Uterus (tissue), 4 donors: ENCODE data around the gene GTF2F2. TPM values are rescaled to one million over a fixed set of nuclear protein-coding genes. Genes with fewer than 3 reads are reported as not detected.

Experiments
- DNase-seq, 2 donors: peaks; one replicate each; pipeline ENCODE4 v3.0.0-alpha.2; 2019 to 2020
- H3K27ac ChIP-seq, 2 donors: fragments of 200-600 bp; sonication (generic); 1 replicate in 1 of 2; 2 replicates in 1 of 2; pipeline ENCODE4 v1.5.1; 2016 to 2018
- H3K27me3 ChIP-seq, 2 donors: fragments of 200-600 bp; sonication (generic); one replicate each; pipeline ENCODE4 v1.5.1; 2018 to 2019; ENCODE audit warnings: control low read depth in 1 of 2
- H3K36me3 ChIP-seq, 2 donors: fragments of 200-600 bp; sonication (generic); one replicate each; pipeline ENCODE4 v1.5.1; 2019; ENCODE audit warnings: control low read depth in 1 of 2
- H3K4me1 ChIP-seq, 2 donors: fragments of 200-600 bp; sonication (generic); one replicate each; pipeline ENCODE4 v1.5.1; 2018 to 2019; ENCODE audit warnings: control low read depth in 1 of 2
- H3K4me3 ChIP-seq, 2 donors: fragments of 200-600 bp; sonication (generic); 1 replicate in 1 of 2; 2 replicates in 1 of 2; pipeline ENCODE4 v1.5.1; 2018 to 2019; ENCODE audit warnings: mild to moderate bottlenecking in 1 of 2
- H3K9me3 ChIP-seq, 2 donors: fragments of 200-600 bp; sonication (generic); one replicate each; pipeline ENCODE4 v1.5.1; 2019; ENCODE audit warnings: control low read depth in 1 of 2
- CTCF ChIP-seq, 4 experiments: fragments of 200-600 bp in 2 of 4; fragments of 450-650 bp in 2 of 4; sonication (generic) in 2 of 4; IDR thresholded peaks; one replicate each; pipeline ENCODE4 v1.5.1; 2016 to 2019; ENCODE audit warnings: antibody characterized with exemption in 4 of 4, mild to moderate bottlenecking in 2 of 4, moderate library complexity in 1 of 4
- POLR2A ChIP-seq, 2 donors: fragments of 450-650 bp; IDR thresholded peaks; one replicate each; pipeline ENCODE4 v1.6.1; 2016; ENCODE audit warnings: antibody characterized with exemption in 2 of 2, mild to moderate bottlenecking in 1 of 2, moderate library complexity in 1 of 2
- intact Hi-C: fragments of 100-400 bp; cut with DNase I; formaldehyde crosslinking; loops from one replicate; pipeline ENCODE4 v1.15.1; 2023; ENCODE audit warnings: low total_unique reads
- total RNA-seq, 4 donors: library from RNA; depleted of rRNA in 3 of 4; stranded (reverse); fragments of >200 nt in 3 of 4; gene quantifications; one replicate each; pipeline versions ENCODE4 v1.1.0 to v1.2.4, GENCODE V29; 2014 to 2023
- donor health status: DM: yes; HTN: yes; CAD: no.

Gene GTF2F2
- total RNA-seq, 4 donors from 2014 or later: 6.2 to 35.1 (median 20.9) TPM

- no peaks in the 10 kb centered on the region for H3K27me3 ChIP-seq
- no peak for TF ChIP-seq POLR2A (IDR thresholded peaks at IDR 0.05)
- TF ChIP-seq CTCF (IDR thresholded peaks at IDR 0.05): no peak
- no peaks in the 10 kb centered on the region for H3K36me3 ChIP-seq
- intact Hi-C loops: no loop called here
- H3K4me1 ChIP-seq: no peaks in the 10 kb centered on the region
- DNase-seq: no peak
- no peak overlapping the region for H3K4me3 ChIP-seq
- H3K27ac ChIP-seq: no peak overlapping the region
- H3K9me3 ChIP-seq: no peaks in the 10 kb centered on the region
These were observed 98.4 kb downstream of the GTF2F2 start for GRCh38 chr13:45218689-45219088.

DNA sequence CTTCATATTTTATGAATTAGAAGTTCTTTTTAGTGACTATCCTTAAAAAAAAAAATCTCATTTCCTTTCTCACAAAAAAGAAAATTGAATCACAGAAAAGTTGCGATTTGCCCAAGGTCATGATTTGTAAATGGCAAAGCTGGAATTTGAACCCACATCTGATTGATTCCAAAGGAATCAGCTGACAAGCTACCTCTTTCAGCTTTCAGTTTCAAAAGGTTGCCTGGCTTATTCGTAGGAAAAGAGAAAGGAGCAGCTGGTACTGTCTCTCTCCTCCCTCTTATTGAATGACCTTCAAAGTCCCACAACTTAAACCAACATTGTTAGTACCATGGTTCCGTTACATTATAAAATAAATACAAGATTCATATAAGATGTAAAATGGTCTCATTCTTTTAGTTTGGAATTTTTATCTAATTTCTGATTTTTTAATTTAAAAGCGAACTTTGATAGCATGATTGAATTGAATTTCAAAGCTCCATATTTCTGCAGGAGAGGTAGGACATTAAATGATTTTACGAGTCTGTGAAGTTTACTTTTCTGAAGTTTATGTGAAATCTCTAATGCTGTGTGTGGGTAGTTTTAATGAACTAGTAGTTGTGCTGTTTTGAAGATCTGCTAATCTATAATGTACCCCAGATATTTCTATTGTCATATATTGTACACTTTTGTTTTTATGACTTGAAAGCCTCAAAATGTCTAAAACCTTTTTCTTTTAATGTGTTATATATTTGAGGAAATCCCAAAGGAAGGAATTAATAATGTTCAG, 99.0 kb downstream of the GTF2F2 start:
- H3K9me3 ChIP-seq: no peaks in the 10 kb centered on the region
- H3K36me3 ChIP-seq: no peaks in the 10 kb centered on the region
- H3K27me3 ChIP-seq: no peaks in the 10 kb centered on the region
- TF ChIP-seq POLR2A (IDR thresholded peaks at IDR 0.05): no peak
- TF ChIP-seq CTCF (IDR thresholded peaks at IDR 0.05): no peak
- no peak for DNase-seq
- H3K4me3 ChIP-seq: no peak overlapping the region
- intact Hi-C loops: no loop called here
- no peaks in the 10 kb centered on the region for H3K4me1 ChIP-seq
- no peak overlapping the region for H3K27ac ChIP-seq

DNA sequence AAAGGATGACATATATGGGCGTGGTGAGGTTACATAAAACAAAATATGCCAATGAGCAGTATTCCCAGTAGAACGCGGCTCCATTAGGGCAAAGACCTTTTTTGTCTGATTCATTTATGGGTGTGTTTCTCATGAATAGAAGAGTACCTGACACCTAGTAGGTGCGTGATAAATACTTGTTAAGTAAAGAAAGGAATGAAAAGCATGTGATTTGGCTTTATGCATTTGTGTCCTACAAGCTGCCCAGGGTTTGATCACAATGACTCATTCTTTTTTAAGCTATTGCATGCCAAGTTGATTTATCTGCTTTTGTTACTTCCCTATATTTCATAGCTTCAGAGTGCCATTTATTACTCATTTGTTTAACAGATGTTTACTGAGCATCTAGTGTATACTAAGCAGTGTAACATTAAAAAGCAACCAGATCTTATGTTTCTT, 99.6 kb downstream of the GTF2F2 start:
- no peak overlapping the region for H3K4me3 ChIP-seq
- H3K9me3 ChIP-seq: no peaks in the 10 kb centered on the region
- H3K36me3 ChIP-seq: no peaks in the 10 kb centered on the region
- no peak overlapping the region for H3K27ac ChIP-seq
- TF ChIP-seq CTCF (IDR thresholded peaks at IDR 0.05) (no peak), POLR2A (IDR thresholded peaks at IDR 0.05) (no peak)
- DNase-seq: no peak
- H3K4me1 ChIP-seq: no peaks in the 10 kb centered on the region
- H3K27me3 ChIP-seq: no peaks in the 10 kb centered on the region
- intact Hi-C loops: no loop called here

- no peak for DNase-seq
- intact Hi-C loops: no loop called here
- no peaks in the 10 kb centered on the region for H3K27me3 ChIP-seq
These were observed 100.1 kb downstream of the GTF2F2 start for GRCh38 chr13:45220403-45220802.

More at GRCh38 chr13:45220403-45220802, 100.1 kb downstream of the GTF2F2 start:
- H3K9me3 ChIP-seq: no peaks in the 10 kb centered on the region
- no peak overlapping the region for H3K27ac ChIP-seq
- TF ChIP-seq CTCF (IDR thresholded peaks at IDR 0.05) (no peak), POLR2A (IDR thresholded peaks at IDR 0.05) (no peak)
- H3K36me3 ChIP-seq: no peaks in the 10 kb centered on the region
- H3K4me1 ChIP-seq: no peaks in the 10 kb centered on the region
- H3K4me3 ChIP-seq: no peak overlapping the region
